Fibroblast of mammary gland (primary cell): ENCODE measurements around the gene SKAP1.

Experiments
- DNase-seq: peaks from one replicate; pipeline ENCODE4 v3.0.0-alpha.2; 2010; ENCODE audit warnings: low read depth
- H3K4me3 ChIP-seq: 2 replicates; pipeline ENCODE4 v1.5.1; 2011; ENCODE audit warnings: low read depth, mild to moderate bottlenecking, low read length, moderate library complexity; ENCODE audit not compliant: control insufficient read depth
- TF ChIP-seq, protein P1 (sequence below): conservative IDR thresholded peaks from 2 replicates; pipeline ENCODE4 v1.5.1; 2011; ENCODE audit warnings: low read depth, low read length, inconsistent platforms; ENCODE audit not compliant: control insufficient read depth, insufficient read depth

The SKAP1 gene

DNA sequence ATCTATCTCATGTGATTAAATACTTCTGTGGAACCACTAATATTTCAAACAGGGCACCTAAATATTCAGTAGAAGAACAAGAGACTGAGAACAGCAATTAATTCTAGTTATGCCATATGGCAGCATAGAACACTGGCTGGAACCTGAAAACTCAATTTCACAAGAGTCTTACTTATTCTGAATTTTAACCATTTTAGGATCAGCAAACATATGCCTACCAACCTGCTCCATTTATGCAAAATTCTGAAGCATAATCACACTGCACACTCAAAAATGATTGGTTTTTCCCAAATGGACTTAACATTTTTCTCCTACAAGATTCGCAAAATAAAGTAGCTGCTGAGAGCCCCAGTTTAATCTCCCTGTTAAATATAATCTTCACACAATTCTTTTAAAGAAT, 43.2 kb downstream of the SKAP1 start:
- DNase-seq = no peak
- TF ChIP-seq, protein P1, sequence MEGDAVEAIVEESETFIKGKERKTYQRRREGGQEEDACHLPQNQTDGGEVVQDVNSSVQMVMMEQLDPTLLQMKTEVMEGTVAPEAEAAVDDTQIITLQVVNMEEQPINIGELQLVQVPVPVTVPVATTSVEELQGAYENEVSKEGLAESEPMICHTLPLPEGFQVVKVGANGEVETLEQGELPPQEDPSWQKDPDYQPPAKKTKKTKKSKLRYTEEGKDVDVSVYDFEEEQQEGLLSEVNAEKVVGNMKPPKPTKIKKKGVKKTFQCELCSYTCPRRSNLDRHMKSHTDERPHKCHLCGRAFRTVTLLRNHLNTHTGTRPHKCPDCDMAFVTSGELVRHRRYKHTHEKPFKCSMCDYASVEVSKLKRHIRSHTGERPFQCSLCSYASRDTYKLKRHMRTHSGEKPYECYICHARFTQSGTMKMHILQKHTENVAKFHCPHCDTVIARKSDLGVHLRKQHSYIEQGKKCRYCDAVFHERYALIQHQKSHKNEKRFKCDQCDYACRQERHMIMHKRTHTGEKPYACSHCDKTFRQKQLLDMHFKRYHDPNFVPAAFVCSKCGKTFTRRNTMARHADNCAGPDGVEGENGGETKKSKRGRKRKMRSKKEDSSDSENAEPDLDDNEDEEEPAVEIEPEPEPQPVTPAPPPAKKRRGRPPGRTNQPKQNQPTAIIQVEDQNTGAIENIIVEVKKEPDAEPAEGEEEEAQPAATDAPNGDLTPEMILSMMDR = no peak
- no peak overlapping the region for H3K4me3 ChIP-seq

DNA sequence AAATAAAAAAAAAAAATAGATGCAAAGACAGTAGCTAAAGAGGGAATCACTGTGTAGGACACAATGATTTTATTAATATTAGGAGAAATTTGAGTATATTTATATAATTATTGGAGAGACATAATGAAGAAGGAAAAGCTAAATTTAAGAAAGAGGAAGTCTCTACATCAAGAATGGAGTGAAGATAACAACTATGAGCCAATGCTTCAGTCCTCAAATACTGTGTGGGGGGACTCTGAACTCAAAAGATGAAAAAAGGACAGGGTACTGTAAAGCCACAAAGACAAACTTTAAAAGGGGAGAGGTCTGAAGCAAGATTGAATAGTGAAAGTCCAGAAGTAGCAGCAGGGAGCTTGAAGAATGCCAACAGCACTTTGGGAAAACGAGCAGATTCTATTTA, 44.7 kb downstream of the SKAP1 start:
- no peak for DNase-seq
- no peak overlapping the region for H3K4me3 ChIP-seq
- TF ChIP-seq, protein P1 = no peak

DNA sequence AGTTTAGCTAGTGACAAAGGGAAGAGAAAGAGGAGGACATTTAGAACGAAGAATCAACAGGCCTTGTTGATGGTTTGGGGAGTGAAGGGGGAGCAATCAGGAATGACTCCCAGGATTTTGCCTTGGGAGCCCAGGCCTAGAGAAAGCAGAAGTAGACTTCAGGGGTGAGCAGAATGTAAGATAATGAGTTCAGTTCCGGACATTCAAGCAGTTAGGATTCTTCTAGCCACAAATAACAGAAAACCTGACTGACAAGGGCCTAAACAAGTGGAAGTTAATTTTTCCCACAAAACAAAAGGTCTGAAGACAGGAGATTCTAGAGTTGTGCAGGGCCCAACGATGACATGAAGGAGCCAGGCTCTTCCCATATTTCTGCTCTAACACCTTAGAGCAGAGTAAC, 45.9 kb downstream of the SKAP1 start:
- H3K4me3 ChIP-seq = no peak overlapping the region
- no peak for DNase-seq
- TF ChIP-seq, protein P1 = no peak

DNA sequence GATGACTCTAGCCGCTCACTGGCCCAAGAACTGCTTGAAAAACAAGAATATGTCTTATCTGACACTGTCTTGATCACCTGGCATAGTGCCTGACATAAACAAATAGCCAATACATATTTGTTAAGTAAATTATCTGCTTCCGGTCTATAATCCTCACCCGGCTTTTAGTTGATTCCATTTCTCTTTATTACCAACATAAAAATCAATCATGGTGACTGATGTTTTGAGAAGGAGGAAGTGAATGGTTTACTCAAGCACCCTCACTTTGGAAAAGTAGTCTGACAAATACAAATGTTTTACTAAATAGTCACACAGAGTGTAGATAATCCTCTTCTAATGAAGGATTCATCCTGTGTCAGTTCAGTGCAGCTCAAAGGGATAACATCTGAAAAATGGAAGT, 47.0 kb downstream of the SKAP1 start:
- H3K4me3 ChIP-seq = no peak overlapping the region
- TF ChIP-seq, protein P1 = no peak
- DNase-seq = no peak

DNA sequence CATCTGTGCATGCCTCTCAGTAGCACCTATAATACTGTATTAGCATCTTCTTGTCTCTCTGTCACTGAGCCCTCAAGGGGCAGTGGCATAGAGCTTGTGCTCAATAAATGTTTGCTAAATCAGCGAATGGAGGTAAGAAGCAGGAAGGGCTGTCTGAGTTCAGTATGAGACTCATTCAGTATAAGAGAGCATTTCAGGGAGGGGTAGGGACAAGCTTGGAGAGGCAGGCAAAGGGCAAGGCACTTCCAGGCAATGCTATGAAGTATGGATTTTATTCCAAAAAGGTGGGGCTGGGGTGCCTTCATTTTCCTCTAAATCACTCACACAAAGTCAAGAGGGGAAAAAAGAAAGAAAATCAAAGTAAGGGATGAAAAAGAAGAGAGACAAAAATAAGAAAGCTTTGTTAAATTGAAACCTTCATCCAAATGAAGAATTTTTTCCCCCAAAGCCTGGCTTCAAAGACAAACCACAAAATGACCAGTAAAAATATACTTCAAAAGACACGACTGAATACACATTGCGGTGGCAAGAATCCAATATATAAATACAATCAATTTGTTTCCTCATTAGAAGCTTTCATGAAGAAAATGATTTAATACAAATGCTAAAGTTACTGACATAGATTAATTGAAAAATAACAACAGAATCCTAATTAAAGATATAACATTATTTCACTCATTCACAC, 51.2 kb downstream of the SKAP1 start:
- no peak overlapping the region for H3K4me3 ChIP-seq
- TF ChIP-seq, protein P1 = no peak
- DNase-seq = no peak

DNA sequence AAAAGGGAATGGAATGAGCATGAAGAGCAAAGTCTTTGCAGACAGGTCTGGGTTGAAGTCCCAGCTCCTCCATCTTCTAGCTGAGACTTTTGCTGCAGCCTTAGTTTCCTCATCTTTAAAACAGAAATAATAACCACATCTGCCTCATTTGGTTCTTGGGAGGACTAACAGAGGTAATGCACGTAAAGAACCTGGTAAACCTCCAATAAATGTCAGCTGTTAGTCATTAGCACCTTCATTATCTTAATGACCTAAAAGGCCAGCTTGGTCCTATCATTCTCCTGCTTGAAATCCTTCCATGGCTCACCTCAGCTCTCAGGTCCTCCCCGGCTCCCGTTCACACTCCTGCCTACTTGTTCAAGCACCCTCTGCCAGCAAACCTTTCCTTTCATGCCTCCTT, 51.8 kb downstream of the SKAP1 start:
- DNase-seq = no peak
- TF ChIP-seq, protein P1 = no peak
- H3K4me3 ChIP-seq = no peak overlapping the region

DNA sequence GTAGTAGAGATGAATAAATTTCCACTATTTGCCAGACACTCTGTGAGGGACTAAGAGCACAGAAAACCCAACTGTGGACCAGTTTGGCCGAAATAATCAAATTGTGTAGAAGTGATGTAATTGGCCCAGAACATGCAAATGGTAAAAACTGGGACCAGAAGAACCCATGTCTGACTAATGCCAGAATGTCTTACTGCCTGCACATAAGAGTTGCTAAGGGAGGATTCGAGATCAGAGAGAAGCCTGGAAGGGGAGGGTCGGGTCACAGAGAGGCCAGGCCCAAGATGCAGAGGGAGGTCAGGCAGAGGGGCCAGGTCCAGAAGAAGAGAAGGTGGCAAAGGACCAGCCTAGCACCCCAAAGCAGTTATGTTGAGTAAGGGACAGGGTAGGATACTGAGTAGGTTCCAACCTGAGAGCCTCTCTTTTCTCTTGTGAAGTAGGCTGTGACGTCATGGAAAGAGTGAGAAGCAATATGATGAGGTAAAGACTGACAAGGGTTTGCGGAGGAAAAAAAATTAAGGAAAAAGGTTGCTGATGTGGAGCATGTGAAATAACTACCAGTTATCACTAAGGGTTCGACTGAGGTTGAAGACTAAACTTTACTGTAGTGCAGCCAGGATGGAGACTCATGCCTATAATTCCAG, 53.2 kb downstream of the SKAP1 start:
- no peak for DNase-seq
- no peak overlapping the region for H3K4me3 ChIP-seq
- TF ChIP-seq, protein P1 = no peak
